ENCODE results near the gene RPH3AL.

The RPH3AL gene

DNA sequence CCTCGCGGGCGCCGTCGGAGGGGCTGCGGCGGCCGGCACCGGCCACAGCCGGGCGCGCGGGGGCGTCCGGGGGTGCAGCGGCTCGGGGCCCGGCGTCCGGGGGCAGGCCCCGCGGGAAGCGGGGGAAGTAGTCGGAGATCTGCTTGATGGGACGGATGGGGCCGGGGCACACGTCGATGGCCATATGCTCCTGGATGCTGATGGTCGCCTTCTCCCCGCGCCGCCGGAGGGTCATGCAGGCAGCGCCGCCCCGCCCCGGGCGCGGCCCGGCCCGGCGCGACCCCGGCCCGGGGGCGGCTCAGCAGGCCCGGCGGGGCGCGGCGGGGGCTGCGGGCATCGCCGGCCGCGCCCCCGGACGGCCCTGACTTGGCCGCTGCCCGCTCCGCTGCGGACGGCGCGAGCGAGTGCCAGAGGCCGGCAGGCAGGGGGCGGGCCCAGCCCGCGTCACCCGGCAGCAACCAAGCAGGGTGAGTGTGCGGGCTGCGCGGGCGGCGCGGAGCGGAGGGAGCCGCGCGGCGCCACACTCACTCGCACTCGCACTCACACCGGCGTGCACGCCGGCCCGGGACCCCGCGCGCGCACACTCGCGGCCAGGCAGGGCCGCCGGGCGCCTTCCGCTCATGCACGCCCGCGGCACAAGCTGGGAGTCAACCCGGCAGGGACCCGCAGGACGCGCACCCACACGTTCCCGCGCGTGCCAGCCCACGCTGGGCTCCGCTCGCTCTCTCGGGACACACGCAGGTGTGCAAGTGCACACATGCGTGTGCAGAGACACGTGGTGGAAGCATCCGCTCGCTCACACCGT is 171.2 kb downstream of the RPH3AL start, which contains the start of gene DOC2B:
Gene DOC2B (minus strand): TSS at position 406 of the 805 bp plus-strand sequence. CDS start 171 bp downstream, at position 235.
- DNase-seq (ENCODE audit: low read depth, low spot score) = no peak
- no peak within 1 kb of the TSS for H3K4me3 ChIP-seq (ENCODE audit: low read depth, low read length)
- in situ Hi-C loops (cut with HindIII; ENCODE audit: low sequenced_read_pairs) = no loop called here
- TF ChIP-seq, protein P1, sequence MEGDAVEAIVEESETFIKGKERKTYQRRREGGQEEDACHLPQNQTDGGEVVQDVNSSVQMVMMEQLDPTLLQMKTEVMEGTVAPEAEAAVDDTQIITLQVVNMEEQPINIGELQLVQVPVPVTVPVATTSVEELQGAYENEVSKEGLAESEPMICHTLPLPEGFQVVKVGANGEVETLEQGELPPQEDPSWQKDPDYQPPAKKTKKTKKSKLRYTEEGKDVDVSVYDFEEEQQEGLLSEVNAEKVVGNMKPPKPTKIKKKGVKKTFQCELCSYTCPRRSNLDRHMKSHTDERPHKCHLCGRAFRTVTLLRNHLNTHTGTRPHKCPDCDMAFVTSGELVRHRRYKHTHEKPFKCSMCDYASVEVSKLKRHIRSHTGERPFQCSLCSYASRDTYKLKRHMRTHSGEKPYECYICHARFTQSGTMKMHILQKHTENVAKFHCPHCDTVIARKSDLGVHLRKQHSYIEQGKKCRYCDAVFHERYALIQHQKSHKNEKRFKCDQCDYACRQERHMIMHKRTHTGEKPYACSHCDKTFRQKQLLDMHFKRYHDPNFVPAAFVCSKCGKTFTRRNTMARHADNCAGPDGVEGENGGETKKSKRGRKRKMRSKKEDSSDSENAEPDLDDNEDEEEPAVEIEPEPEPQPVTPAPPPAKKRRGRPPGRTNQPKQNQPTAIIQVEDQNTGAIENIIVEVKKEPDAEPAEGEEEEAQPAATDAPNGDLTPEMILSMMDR (IDR thresholded peaks at IDR 0.05; ENCODE audit: low read depth, low read length) = no peak

DNA sequence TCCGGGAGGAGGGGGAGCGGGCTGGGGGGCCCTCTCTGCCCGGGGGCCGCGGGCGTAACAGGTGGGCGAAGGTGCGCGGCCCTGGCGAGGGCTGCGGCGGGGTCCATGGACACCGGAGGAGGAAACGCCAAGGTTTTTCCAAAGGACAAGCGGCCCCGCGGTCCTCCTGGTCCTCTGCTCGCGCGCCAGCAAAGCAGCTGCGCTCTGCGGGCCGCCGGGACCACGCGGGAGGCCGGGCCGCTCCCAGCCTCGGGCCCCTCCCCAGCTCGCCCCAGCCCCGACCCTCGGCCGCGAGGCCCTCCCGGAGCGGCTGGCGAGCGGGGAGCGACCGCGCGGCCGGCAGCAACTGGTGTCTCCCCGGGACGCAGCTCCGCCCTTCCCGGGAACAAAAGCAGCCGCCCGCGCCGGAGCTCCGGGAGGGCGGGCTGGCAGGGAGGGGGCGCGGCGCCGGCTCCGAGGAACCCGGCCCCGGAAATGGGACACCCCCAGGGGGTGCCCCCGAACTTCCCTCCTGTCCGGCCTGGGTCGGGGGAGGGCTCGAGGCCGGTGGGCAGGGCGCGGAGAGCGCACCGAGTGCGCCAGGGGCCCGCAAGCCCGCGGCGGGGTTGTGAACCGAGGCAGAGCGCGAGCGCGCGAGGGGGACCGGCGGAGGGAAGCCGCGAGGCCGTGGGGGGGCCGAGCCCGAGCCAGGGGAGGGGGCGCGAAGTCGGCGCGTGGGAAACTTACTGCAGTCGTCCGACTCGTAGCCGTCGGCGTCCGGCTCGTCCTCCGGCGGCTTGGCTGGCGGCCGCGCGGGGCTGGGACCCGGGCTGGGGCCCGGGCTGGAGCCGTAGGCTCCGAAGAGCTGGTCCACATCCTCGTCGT is 172.0 kb downstream of the RPH3AL start:
- in situ Hi-C loops (cut with HindIII; ENCODE audit: low sequenced_read_pairs) = no loop called here
- TF ChIP-seq, protein P1 (IDR thresholded peaks at IDR 0.05; ENCODE audit: low read depth, low read length) = no peak
- no peak overlapping the region for H3K4me3 ChIP-seq (ENCODE audit: low read depth, low read length)
- no peak for DNase-seq (ENCODE audit: low read depth, low spot score)

DNA sequence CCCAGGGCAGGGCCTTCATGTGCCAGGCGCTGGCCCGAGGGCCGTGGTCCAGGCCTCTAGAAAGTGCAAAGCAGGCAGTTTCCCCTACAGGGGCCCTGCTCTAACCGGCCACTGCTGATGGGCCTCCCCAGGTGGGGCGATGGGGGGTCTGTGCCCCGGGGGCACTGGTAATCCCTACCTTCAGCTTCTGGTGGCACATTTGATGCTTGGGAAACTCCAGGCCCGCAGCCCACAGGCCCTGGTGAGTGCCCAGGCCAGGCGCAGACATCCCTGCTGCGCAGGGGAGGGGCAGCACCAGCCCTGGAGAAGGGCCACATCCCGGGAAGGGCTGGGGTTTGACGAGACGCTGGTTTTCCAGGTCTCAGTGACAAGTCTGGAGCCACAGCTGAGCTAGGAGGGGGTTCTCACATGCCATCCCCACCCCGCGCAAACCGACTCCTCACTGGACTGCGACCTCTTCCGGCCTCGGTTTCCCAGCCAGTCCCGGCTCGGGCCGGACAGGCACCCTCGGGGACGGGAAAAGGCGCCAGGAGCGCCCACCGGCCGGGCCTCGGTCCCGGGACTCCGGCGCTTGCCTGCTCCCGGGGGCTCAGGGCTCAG is 172.7 kb downstream of the RPH3AL start:
- no peak for DNase-seq (ENCODE audit: low read depth, low spot score)
- in situ Hi-C loops (cut with HindIII; ENCODE audit: low sequenced_read_pairs) = no loop called here
- TF ChIP-seq, protein P1 (IDR thresholded peaks at IDR 0.05; ENCODE audit: low read depth, low read length) = no peak
- H3K4me3 ChIP-seq (ENCODE audit: low read depth, low read length) = no peak overlapping the region

DNA sequence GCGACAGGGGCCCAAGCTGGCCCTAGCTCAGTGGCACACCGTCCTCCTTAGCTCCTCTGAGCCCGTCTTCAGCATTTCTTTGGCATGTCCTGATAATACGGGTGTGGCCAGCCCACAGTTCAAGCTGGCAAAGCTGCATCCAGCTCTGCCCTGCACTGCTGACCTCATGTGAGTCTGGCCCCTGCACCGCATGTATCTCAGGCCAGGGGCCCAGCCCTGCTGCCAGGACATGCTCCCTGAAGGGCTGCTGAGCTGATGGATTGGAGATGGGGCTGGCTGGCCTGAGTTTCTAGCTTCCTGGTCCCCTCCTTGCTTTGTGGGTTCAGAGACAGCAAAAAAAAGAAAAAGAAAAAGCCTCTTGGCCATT is 173.6 kb downstream of the RPH3AL start:
- in situ Hi-C loops (cut with HindIII; ENCODE audit: low sequenced_read_pairs) = no loop called here
- H3K4me3 ChIP-seq (ENCODE audit: low read depth, low read length) = no peak overlapping the region
- no peak for DNase-seq (ENCODE audit: low read depth, low spot score)
- TF ChIP-seq, protein P1 (IDR thresholded peaks at IDR 0.05; ENCODE audit: low read depth, low read length) = no peak

DNA sequence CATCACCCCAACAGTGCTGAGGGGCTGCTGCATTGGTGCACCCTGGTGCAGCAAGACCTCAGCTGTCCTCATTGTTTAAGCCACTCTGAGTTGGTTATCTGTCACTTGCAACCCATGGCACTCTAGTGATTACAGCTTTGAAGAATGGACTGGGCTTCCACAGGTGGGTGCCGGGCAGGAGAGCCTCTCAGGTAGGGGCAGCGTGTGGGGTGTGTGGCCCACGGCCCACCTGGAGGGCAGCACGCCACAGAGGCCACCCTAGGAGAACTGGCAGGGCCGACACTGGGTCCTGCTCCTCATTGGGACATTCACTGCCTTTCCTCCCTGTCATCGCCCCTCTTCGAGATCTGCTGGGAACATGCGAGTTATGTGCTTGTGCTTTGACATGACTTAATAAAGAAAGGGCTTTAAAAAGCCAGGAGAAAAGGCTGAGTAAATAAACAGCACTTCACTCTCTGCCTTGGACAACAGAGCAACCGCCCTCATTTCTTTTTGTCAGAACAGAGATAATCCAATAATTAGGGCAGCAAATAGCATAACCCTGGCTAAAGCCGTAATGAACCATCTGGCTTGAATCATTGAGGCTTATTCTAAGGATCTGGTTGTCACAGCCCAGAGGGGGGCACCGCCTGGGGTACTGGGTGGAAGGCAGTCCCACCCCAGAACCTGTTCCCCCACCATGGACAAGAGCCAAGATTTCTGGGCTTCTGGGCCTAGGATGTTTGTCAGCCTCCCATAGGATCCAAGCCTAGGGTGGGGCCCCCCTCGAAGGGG is 174.1 kb downstream of the RPH3AL start:
- no peak overlapping the region for H3K4me3 ChIP-seq (ENCODE audit: low read depth, low read length)
- in situ Hi-C loops (cut with HindIII; ENCODE audit: low sequenced_read_pairs) = no loop called here
- no peak for DNase-seq (ENCODE audit: low read depth, low spot score)
- TF ChIP-seq, protein P1 (IDR thresholded peaks at IDR 0.05; ENCODE audit: low read depth, low read length) = no peak

DNA sequence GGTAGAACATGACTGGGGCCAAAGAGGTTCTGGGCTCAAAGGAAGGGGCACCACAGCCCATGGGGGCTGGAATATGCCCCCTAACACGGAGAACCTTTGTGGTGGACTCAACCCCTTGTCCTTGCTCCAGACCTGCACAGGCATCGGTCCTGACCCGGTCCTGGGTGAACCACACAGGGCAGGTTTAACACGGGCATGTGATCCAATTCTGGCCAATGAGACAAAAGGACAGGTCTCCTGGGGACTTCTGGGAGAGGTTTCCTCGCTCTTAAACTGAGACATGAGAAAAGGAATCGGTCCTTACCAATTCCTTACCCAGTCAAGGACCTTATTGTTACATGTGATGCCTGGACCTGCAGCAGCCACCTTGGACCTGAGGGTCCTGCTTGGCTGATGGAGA is 174.8 kb downstream of the RPH3AL start:
- TF ChIP-seq, protein P1 (IDR thresholded peaks at IDR 0.05; ENCODE audit: low read depth, low read length) = no peak
- DNase-seq (ENCODE audit: low read depth, low spot score) = no peak
- in situ Hi-C loops (cut with HindIII; ENCODE audit: low sequenced_read_pairs) = no loop called here
- no peak overlapping the region for H3K4me3 ChIP-seq (ENCODE audit: low read depth, low read length)

Measured in astrocyte of the spinal cord (primary cell).